HG03045 (cell line): ENCODE data around the gene RAD51D.
"Not testable (repeated sequence)": the region's sequence is repeated elsewhere in the genome, so short reads cannot be mapped to it uniquely, and the experiment has no call there.

Experiments used
- ATAC-seq: cut with Tn5 transposase; IDR thresholded peaks from one replicate; pipeline ENCODE4 v1.9.1; 2021; ENCODE audit warnings: mild to moderate bottlenecking, moderate library complexity; ENCODE audit not compliant: unreplicated experiment

The RAD51D gene

GRCh38 chr17:35119370-35120165 lies at the start of gene RAD51D:
Gene RAD51D, minus strand, starts transcription at chr17:35119860. Its CDS starts 247 bp downstream, at chr17:35119613.
- peak; percentile 82 for ATAC-seq

DNA sequence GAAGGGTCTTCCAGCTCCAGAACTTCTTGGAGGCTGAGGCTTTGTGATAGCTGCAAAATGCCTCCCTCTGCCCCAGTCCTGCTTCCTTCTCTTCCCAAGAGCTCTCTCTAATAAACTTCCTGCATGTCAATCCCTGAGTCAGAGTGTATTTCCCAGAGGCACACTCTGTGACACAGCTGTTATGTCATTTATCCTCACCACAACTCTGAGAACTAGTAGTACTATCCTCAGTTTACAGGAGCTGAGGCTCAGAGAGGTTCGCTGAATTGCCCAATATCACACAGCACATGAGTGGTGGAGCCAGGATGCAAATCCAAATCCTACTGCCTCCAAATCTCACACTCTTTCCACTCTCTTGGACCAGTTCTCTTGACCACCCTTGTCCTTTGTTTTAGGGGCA lies 48.0 kb upstream of the RAD51D start:
- ATAC-seq = no peak

DNA sequence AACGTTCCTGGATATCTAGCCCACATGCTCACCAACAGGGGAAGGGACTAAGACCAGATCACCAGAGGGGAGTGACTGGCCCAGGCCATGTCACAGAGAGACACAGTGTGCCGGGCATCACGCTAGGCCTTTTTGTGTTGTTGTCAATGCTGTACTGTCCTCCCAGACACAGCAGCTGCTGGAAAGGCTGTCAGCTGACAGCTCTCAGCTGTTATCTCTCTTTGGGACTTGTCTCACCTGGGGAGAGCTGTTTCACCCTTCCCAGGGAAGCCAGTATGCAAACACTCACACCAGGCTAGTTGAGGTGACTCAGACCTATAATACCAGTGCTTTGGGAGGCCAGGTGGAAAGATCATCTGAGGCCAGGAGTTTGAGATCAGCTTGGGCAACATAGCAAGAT lies 47.4 kb upstream of the RAD51D start:
- no peak for ATAC-seq

DNA sequence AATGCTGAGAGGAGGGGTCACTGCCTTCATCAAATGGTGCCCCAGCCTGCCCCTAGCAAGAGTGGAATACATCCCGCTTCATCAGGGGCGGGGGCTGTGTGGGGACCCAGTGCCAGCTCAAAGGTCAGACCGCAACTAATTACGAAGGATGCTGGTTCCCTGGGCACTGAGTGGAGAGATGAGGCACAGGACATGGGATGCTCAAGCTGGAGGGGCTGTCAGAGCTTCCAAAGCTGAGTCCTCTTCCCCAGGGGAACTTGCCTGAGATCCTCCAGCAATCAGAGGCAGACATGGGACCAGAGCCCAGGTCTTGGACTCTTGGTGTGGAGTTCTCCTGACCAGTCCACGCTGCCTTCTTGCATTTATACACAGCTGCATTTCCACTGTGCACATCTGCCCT lies 46.9 kb upstream of the RAD51D start:
- no peak for ATAC-seq

DNA sequence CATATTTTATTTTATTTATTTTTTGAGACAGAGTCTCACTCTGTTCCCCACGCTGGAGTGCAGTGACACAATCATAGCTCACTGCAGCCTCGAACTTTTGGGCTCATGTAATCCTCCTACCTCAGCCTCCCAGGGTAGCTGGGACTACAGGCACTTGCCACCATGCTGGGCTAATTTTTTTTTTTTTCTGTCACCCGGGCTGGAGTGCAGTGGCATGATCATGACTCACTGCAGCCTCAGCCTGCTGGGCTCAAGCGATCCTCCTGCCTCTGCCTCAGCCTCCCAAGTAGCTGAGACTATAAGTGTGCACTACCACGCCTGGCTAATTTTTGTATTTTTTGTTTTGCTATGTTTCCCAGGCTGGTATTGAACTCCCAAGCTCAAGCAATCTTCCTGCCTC lies 45.1 kb upstream of the RAD51D start:
- ATAC-seq = no peak

- no peak for ATAC-seq
Measured at GRCh38 chr17:35163886-35164285, 44.2 kb upstream of the RAD51D start.

DNA sequence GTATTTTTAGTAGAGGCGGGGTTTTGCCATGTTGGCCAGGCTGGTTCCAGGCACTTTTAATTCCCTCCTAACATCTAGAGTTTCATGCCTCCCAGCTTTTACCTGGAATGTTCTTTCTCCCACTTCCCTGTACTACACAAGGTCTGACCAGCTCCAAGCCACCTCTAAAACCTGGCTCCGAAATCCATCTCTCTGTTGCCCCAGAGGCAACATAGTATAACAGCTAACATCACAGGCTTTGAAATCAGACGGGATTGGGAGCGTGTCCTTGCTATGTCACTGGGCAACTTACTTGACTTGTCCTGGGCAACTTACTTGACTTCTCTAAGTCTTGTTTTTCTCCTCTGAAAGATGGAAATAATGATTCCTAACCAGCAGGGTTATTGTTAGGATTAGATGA lies 43.1 kb upstream of the RAD51D start:
- ATAC-seq = no peak

- no peak for ATAC-seq
Measured at GRCh38 chr17:35161281-35161761, 41.7 kb upstream of the RAD51D start.

DNA sequence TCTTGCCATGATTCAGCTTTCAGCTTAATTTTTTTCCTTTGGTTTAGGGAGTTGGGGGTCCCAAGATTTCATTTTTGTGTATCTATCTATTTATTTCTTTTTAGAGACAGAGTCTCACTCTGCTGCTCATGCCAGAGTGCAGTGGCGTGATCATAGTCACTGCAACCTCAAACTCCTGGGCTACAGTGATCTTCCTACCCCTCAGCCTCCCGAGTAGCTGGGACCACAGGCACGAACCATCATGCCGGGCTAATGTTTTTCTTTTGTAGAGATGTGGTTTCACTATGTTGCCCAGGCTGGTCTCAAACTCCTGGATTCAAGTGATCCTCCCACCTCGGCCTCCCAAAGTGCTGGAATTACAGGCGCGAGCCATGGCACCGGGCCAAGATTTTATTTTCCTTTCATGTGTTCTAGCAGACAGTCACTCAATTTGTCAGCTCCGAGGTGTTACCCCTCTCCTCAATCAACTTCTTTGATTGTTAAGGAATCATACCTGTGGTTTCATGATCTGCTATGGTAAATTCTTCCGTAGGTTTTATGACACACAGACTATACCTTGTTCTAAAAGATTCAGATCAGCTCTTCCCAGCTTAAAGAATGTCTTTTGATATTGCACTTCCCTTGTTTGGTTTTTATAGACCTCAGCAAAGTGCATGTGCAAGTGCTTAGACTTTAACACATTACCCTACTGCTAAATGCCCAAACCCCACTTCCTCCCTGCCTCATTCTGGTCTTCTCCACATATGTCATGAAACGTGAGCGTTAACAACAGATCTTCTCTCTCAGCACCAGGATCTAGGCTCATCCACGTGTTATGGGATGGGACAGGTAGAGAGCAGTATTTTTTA lies 40.9 kb upstream of the RAD51D start:
- no peak for ATAC-seq

GRCh38 chr17:35159940-35160339 lies 40.3 kb upstream of the RAD51D start:
- no peak for ATAC-seq

DNA sequence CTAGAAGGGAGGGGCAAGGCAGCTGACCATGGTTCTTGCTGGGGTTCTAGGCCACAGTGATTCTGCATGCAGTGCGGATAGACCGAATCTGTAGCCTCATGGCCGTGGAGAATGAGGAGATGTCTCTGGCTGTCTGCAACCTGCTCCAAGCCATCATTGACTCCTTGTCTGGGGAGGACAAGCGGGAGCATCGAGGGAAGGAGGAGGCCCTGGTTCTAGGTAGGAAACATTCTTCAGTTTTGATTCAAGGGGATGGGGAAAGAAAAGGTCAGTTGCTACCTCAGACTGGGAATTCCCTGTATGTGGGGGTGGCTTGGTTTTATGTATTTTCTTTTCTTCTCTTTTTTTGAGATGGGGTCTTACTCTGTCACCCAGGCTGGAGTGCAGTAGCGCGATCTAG lies 35.6 kb upstream of the RAD51D start:
- ATAC-seq = no peak

- ATAC-seq = no peak
Measured at GRCh38 chr17:35154196-35155165, 34.8 kb upstream of the RAD51D start.

DNA sequence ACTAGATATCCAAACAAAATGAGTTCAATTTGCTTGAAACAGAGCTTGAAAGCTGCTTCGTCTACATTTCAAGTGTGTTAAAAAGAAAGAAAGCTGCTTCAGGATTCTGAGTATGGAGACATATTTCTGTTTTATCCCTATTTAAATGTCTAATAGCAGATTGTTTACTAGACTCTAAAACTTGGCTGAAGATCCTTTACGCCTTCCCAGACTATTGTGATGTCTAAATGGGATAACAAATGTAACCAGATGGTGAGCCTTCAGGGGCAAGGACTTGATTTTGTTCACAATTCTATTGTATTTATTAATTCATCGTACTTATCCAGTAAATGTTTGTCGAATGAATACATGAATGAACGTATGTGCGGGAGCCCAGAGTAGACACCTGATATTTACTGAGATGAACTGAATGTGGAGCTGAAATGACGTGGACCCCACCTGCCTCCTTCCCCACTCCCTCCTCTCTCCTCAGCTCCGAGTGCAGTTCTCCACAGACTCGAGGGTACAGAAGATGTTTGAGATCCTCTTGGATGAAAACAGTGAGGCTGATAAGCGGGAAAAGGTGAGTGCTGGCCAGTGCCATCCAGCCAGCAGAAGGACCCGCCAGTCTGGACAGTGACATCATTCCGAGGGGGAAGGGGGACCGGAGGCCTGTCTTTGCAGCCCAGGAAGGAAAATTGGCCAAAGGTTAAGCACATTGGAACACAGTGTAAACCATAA lies 32.9 kb upstream of the RAD51D start:
- no peak for ATAC-seq

- ATAC-seq = not testable (repeated sequence)
Measured at GRCh38 chr17:35151080-35151479, 31.4 kb upstream of the RAD51D start.

- ATAC-seq = no peak
Measured at GRCh38 chr17:35149941-35150340, 30.3 kb upstream of the RAD51D start.

DNA sequence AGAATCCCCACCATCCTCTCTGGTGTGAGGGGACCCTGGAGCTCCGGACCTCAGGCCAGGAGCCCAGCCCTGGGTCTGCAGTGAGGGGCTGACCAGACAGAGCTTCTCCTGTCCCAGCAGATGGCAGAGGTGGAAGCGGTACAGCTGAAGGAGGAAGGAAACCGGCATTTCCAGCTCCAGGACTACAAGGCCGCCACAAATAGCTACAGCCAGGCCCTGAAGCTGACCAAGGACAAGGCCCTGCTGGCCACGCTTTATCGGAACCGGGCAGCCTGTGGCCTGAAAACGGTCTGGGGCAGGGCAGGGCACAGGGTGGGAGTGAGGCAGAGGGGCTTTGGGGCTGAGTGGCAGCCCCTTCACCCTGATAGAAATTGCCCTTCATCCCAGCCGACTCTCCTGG lies 28.5 kb upstream of the RAD51D start:
- no peak for ATAC-seq

DNA sequence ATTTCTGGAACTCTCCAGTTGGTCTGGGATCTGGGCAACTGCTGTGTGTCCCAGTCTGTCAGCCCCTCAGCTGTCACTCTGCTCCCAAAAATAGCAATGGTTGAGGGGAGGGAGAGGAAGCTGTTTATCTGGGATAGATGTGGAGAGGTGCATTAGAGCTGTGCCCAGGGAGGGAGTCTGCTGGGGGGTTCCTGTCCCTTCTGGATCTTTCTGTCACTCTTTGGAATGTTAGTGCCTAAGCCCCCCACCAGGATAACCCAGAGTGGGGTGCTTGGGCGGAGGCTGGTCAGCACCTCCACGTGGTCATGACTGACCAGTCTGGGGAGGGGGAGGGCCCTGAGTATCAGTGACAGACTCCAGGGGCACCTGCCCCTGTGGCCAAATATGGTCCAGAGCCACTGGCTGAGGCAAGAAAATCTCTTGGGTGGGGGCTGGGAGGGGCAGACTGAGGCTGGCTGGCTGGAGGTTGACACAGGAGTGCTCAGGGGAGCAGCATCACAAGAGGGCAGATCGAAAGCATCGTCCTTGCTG lies 27.8 kb upstream of the RAD51D start, which contains the start of gene UNC45B:
UNC45B (plus strand) TSS at position 443 of the 531 bp plus-strand sequence. CDS start 447 bp downstream, outside the sequence.
- ATAC-seq = no peak

DNA sequence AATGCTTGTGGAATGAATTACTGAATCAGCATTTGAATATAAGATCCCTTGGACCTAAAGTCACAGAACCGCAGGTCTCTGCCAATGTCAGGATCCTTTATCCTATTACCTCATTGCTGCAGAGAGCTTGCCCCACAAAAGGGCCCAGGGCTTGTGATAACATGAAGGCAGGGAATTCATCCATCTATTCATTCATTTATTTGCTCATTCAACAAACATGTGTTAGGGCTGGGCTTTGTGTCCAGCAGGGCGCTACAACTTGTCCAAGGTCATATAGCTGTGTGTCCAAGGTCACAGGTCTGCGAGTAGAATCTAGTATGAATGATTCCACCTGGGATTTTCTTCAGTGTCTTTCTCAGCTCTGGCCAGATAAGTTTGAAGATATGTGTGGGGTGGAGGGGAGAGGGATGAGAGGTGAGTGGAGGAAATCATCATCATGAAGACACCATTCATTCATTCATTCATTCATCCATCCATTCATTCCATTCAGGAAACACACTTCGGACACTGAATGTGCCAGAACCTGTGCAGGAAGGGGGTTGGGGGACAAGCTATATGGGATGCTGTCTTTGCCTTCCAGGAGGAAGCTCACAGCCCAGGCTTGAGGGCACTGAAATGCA lies 26.7 kb upstream of the RAD51D start:
- ATAC-seq = no peak

GRCh38 chr17:35144840-35145239 lies 25.2 kb upstream of the RAD51D start:
- no peak for ATAC-seq
